Posterior cingulate gyrus (tissue), 11 donors: ENCODE results near the gene DPM2.
A peak's percentile ranks its signal among the peaks of the same experiment; 100 is the strongest.

Source experiments
- DNase-seq, 10 donors: peaks; one replicate each; pipeline versions ENCODE4 v3.0.0 to v3.0.0-alpha.2; 2020 to 2021; ENCODE audit warnings: mixed read lengths in 3 of 10
- intact Hi-C: fragments of 100-400 bp; cut with DNase I; formaldehyde crosslinking; loops from one replicate; pipeline ENCODE4 v1.15.1; 2023

Gene DPM2

DNA sequence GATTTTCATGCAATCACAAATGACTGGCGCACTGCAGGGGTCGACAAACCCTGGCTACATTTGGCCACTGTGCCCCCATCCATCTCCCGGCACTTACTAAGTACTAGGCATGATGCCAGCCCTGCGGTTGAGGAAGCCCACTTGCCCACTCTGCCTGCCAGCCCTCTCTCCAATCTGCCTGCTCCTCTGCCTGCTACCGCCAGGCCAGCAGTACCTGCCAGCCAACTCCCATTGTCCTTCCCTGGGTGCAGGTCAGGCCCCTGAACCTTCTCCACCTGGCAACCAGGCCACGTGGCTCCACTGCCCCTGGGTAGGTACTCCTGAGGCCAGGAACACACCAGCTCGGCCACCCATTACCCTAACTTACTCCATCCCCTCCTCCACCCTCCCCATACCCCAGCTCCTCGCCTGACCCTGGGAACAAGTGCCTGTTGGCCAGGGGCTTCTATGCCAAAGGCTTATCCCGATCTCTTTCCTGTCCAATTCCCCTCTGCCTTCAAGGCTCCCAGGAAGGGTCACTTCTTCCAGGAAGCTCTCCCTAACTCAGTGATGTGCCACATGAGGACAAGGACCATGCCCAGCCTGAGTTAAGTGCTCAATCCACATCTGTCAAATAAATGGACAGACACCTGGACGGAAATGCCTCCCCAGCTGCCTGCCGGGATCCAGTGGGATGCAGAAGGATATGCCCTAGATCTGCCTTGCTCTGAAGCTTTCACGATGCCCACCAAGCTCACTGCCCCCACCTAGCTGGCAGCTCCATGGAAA lies 36.5 kb upstream of the DPM2 start:
- intact Hi-C loops = no loop called here
- peak in 2 of 10 donors; percentile 60 to 84 for DNase-seq

DNA sequence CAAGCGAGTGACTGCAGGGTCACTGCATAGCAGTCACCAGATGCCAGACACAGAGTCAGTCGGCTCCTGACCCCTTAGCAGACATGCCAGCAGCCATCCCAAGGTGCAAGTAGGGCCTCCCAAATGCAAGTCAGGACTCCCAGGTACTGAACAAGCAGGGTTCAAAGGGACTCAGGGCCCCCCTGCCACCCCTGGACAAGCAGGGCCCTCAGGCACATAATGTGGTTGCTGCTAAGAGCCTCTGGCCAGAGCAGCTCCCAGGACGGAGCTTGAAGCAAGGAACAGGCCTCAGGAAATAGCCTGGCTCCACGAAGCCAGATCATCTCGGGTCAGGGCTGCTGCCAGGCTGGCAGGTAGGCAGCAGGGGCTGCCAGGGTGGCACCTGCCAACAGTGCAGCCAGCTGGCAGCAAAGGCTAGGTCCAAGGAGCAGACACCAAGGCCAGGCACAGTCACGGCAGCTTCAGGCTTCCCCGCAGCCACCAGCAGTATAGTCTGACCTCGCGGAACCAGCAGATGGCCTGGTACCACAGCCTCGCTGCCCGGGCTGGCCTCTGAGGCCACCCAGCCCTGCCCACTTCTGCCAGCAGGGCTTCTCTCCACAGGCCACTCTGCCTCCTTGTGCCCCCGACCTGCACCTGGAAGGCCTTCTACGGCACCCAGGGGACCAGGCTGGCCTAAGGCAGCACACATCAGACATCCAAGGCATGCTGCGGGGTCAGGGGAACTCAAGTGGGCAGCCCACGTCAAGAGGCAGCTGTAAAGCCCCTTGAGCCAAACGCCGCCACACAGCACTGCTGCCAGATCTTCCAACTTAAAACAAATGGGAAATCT lies 35.7 kb upstream of the DPM2 start:
- peak in 4 of 10 donors; percentile 44 to 93 (median 77) for DNase-seq
- intact Hi-C loops = no loop called here

DNA sequence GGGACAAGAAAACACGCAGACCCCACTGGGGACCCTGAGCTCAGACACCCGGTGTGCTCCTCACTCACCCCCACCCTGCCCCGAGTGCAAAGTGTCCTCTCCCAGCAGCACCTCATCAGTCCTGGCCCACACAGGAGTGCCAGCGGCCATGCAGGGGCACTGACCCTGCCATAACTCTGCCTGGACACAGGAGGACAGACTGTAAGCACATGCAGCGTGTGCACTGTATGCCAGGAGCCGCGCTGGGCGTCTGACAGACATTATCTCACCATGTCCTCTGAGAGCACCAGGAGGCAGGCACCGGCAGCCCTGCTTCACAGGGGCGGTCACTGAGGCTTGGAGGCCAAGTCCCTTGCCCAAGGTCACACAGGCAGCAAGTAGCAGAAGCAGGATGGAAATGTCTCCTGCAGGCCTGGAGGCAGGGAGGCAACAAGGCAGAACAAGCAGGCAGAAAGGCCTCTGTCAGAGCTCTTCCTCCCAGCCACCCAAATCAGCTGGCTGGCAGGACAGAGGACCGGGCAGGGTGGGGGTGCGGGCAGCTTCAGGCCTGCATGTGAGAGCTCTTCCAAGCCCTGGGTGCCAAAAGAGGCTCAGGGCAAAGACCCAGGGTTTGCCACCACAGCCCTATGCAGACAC lies 34.7 kb upstream of the DPM2 start:
- intact Hi-C loops = no loop called here
- peak in 9 of 10 donors; percentile 54 to 97 (median 68) for DNase-seq

DNA sequence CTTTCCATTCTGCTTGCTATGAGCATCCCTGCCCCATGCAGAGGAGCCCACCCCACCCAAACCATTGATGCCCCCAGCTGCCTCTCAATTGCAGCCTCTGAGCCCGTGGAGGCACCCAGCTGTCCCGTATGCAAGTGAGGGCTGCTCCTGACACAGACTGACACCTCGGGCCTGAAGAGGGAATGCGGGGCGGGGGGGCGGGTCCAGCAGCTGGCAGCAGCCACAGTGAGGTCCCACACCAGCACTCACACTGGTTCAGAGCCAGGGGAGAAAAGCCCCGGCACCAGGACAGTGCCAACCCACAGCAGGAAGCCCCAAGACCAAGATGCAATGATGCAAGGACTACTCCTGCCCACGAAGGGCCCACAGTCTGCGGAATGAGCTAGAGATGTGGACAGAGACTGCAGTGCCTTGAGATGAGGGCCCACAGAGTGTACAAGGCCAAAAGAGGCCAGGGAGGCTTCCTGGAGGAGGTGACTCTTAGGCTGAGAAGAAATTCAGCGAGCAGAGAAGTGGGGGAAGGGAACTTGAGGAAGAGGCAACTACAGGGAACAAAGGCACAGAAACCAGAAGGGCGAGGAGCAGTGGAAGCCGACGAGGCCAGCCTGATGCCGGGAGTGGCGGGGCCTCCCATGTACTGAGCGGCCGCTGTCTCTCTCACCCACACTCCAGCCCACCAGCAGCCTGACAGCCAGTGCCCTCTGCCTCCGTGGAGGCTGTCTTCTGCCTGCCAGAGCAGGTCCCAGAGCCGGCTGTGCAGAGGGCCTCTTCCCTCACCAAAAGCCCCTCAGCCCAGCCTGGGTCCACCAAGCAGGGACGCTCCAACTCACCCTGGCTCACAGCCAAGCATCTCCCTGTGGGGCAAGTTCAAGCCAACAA lies 33.9 kb upstream of the DPM2 start:
- DNase-seq = peak in 9 of 10 donors; percentile 71 to 99 (median 83)
- intact Hi-C loops = no loop called here

DNA sequence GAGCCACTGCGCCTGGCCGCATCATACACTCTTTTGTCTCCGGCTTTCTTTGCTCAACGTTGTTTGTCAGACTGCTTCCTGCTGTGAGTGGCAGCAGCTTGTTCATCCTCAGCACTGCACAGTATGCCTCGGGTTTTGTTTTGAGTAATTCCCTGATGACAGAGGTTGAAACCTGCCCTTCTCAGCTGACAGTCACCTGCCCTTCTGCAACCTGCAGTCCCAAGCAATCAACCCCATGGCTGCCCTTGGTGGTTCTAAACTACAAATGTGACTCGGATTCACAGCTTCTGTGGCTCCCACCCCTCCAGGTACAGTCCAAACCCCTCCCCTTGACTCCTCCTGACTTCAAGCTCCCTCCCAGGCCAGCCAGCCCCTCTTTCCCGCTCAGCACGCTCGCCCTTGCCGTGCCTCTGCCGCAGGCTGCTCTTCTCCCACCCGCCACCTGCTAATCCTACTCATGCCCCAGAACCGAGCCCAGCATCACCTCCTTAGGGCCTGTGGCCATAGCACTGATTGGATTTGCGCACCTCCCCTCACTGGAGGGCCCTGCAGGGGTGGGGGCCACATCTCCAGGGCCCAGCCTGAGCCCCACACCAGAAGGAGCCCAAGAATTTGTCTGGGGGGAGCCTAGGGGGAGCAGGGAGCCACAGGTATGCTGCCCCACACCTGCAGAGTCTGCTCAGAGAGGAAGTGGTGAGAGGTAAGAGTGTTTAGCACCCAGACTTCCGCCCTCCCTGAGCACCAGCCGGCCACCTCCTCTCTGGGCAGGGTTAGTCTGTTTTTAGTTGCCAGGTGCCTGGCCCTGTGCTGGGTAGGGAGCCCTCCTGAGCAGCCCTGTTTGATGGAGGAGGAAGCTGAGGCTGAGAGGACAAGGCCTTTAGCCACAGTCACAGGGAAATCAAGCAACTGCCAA lies 33.0 kb upstream of the DPM2 start:
- intact Hi-C loops = no loop called here
- DNase-seq = peak in 3 of 10 donors; percentile 6 to 22 (median 7)

DNA sequence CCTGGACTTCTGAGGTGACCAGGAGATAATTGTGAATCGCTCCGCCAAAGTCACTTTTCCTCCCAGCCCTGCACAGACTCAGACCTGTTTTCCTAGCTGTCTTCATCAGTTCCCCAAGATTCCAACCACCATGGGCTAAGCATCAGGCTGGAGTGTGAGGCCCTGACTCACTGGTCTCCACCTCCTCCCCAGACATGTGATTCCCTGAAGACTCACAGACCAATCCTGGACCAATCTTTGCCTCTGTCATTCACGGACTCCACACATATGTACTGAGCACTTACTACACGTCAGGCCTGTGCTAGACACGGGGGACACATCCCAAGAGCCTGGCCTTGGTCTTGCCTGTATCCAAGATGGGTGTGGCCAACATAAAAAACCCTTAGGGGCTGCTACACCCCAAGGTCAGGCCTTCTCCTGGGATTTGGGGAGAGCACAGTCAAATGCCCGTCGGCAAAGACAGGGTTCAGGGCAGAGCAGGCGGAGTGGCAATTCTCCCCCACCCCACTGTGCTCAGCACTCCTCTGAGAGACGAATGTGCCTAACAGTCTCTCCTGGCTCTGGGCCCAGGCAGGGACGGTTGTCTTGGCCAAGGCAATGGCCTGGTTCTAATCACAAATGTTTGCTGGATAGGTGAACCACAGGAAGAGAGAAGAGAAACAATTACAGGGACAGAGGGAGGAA lies 31.2 kb upstream of the DPM2 start:
- peak in 8 of 10 donors; percentile 51 to 95 (median 72) for DNase-seq
- intact Hi-C loops = no loop called here

DNA sequence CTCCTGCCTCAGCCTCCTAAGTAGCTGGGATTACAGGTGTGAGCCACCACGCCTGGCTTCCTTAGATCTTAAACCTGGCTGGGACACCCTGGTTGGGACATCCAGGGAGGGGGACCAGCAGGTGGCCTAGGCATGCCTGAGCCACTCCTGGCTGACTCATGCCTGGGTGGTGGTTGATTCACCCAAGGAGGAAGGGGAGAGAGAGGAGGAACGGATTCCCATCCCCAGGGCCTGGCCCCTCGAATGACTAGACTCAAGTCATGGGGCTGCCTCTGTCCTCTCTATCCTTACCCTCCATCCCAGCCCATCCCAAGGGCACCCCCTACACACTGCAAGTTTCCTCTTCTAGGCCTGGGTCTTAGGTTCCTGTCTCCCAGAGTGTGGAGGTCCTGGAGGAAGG lies 30.4 kb upstream of the DPM2 start:
- DNase-seq = peak in 3 of 10 donors; percentile 5 to 63 (median 48)
- intact Hi-C loops = no loop called here

DNA sequence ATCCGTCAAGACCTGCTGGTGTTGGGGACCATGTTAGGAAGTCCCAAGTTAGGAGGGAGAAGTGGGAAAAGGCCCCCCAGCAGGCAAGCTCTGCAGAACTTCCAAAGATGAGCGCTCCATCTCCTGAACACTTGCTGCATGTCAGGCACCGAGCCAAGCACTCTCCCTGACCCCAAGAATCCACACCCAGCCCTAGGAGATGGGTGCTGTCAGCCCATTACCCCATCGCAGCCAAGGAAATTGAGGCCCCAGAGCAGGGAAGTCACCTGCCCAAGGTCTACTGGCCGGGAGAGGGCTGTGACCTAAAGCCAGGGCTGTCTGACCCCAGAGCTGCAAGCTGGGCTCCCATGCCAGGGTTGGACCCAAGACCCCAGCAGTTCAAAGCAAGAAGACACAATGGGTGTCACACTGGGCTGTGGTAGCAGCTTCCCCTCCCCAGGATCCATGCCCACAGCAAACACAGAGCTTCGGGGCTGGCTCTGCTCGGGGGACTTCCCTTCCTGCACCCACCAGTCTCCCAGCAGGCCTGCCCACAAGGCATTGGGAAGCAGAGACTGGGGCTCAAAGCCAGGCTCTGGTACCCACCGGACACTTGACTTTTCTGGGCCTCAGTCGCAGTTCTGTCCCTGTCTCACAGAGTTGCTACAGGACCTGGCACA lies 29.6 kb upstream of the DPM2 start:
- peak in 4 of 10 donors; percentile 6 to 78 (median 32) for DNase-seq
- intact Hi-C loops = no loop called here

DNA sequence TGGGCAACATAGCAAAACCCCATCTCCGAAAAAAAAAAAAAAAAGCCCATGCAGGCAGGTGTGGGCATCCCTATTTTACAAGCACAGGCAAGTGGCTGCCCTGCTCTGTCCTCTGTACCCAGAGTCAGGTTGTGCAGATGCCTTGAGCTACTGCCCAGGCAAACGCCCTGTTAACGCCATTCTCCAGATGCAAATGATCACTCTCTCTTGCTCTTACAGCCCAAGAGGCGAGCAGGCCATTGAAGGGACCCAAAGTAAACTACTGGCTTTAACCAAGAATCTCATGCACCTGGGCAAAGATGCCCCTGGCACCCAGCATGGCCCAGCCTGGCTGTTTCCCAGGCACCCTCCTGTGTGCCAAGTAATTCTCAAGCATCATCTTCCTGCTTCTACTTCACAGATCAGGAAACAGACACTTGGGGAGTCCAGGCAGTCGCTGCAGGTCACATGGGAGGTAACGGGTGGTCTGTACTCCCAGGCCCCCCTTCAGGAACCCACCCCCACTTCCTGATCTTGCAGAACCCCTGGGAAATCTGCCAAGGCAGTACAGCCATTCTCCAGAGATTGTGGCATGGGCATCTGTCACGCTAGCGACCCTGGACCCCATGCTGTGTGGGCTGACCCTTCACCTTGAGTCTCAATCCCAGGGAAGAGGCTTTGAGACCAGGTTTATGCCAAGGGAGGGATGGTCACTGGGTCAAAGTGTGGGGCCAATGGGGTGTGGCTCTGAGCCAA lies 28.9 kb upstream of the DPM2 start:
- intact Hi-C loops = no loop called here
- peak in 3 of 10 donors; percentile 5 to 42 (median 22) for DNase-seq

DNA sequence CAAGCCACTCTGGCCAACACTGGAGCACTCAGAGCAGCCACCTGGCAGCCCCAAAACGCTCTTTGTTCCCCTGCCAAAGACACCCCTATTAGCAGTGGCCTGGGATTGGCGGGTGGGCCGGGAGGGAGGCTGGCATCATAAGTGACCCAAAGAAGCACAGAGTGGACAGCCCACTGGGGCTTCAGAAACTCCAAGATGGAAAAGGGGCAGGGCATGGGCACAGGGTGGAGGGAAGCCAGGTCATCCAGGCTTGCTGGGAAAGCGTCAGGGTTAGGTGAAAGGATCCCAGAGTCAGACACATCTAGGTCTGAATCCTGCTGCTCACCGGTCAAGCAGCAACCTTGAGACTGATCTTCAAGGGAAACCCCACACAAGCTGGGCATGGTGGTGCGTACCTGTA lies 28.3 kb upstream of the DPM2 start:
- DNase-seq = no peak
- intact Hi-C loops = loop anchor here (2.0 kb wide), 1 partner anchor 13 kb away; no protein-coding TSS in a partner anchor

DNA sequence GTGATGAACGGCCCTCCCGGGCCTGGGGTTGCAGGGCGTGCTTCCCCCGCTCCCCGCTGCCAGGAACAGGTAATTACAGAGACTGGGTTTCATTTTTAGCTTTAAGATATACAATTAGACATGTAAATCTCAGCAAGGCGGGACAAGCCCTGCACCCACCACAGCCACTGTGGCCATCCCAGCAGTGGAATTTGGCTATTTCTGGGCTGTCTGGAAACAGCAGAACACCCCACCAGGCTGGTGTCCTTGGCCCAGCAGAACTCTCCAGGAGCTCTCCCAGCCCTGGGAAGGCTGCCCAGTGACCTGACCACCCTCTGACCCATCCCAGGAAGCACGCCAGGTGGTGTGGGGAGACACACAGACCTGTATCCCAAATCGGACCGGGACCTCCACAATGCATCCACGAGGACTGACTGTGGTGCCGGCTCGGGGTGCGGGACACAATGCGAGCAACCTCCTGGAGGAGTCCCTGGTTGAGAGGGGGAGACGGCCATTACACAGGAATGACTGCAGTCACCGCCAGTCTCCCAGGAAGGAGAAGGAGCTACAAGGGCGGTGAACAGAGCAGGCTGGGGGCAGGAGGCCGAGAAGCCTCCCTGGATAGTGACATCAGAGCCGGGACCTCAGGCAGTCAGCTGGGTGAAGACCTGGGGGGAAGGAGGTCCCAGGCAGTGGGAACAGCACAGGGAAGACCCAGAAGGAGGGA lies 25.9 kb upstream of the DPM2 start:
- DNase-seq = peak in 4 of 10 donors; percentile 7 to 56 (median 17)
- intact Hi-C loops = loop anchor here (2.0 kb wide), 1 partner anchor 15 kb away; no protein-coding TSS in a partner anchor

DNA sequence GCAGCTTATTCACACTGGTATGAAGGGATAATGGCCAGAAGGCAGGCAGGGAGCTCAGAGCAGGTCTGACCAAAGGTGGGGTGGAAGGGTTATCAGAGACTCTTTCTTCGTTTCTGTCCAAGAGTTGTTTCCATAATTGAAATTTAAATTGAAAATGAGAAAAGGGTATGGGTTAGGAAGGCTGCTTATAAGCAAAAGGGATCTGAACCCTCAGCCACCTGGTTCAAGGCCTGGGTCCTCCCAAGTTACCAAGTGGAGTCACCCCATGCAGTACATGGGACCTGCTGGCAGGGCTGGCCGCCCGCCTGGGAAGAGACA lies 25.3 kb upstream of the DPM2 start:
- intact Hi-C loops = no loop called here
- DNase-seq = peak in 2 of 10 donors; percentile 13 to 86

DNA sequence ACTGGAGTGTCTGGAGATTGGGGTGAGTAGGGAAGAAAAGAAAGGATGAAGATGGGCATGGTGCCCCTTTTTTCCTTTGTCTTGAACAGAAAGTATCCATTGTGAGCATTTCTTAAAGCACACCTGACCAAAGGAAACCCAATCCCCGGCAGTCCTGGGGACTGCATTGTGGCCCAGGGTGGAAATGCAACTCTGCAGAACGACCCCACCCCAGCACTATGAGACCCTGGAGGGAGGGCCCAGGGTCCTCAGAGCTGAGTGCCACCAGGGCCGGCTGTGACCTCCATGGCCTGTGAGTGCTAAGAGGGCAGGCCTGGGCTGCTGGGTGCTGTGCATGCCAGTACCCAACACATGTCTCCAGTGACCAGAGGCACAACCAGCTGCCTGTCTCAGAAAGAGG lies 24.6 kb upstream of the DPM2 start:
- intact Hi-C loops = no loop called here
- peak in 2 of 10 donors; percentile 15 to 73 for DNase-seq

DNA sequence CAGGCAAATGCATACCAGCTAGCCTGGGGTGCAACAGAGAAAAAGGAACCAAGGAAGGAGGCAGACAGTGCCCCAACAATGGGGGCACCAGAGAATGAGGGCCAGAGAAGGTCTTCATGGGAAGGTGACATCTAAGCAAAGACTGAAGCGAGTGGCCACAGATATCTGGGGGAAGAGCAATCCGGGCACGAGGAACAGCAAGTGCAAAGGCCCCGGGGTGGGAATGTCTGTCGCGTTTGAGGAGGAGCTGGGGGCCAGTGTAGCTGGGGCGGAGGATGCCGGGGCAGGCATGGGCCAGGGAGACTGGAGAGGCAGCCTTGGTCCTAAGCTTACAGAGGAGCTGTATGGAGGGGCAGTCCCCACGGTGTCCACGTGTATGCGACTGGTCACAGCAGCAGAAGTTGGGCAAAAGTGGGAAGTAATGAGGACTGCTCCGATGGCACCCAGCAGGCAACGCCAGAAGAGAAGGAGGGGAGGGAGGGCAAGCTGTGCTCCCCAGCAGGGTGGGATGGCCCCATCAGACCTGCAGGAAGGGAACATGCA lies 24.0 kb upstream of the DPM2 start:
- intact Hi-C loops = no loop called here

DNA sequence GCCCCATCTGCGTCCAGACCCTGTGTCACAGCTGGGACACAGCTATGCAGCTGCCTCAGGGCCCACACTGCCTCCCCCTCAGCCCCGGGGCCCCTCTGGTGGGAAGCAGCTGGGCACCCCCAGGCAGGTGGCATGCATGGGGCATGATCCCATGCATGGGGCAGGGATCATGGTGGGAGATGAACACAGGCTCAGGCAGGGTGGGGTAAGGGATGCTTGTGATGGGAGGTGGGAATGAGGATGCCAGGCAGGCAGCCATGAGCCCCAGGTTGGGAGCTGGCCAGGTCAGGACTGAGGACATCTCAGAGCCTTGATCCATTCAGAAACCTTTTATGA lies 23.5 kb upstream of the DPM2 start:
- intact Hi-C loops = no loop called here

More for the DNA sequence above, 24.0 kb upstream of the DPM2 start:
- peak in 3 of 10 donors; percentile 6 to 85 (median 15) for DNase-seq

DNA sequence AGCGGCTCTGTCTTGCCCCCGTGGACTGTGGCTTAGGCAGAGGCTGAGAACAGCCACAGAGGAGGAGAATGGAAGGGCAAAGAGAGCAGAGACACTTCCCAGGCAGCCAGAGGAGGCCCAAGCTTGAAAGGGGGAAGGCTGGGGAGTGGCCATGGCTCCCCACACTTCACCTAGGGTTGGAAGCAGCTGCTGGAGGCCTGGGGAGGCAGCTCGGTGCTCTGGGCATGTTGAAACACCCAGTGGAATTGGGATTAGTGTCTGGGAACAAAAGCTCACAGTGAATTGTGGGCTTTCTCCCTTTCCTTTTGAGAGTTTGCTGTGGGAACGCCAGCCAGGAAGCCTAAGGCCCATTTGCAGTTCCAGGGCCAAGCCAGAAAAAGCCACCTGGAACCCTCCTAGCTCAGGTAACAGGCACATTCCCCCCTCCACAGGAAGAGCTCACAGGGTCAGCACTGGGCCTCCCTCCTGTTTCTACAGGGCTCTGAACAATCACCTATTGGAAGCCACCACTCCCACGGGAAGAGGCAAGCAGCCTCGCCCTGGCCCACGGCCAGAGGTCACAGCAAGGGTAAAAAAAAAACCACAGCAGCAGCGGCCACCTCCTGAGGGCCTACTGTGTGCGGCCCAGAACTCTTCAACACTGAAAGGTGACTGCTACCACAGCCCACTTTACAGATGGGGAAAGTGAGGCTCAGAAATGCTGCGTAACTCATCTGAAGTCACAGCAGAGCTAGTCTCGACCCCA lies 22.9 kb upstream of the DPM2 start:
- intact Hi-C loops = no loop called here
- DNase-seq = peak in 1 of 10 donors; percentile 73

More for the DNA sequence above, 23.5 kb upstream of the DPM2 start:
- DNase-seq = peak in 1 of 10 donors; percentile 73
